CD4-positive, alpha-beta T cell treated with Interleukin-15 for 1 hour (primary cell): ENCODE data around the gene YES1.

Source experiments
- DNase-seq: peaks from one replicate; pipeline ENCODE4 v3.0.0-alpha.2; 2020

The YES1 gene

DNA sequence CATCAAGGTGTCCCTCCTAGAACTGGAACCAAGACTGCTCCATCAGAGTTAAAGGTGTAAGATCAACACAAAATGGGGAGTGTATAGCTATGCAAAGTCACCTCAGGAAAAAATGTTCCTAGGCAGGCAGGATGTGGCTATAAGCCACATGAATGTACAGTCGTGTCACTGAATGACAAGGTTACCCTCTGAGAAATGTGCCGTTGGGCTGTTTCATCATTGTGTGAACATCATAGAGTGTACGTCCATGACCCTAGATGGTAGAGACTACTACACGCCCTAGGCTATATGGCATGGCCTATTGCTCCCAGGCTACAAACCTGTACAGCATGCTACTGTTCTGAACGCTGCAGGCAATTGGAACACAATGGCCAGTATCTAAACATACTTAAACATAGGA is 130.1 kb downstream of the YES1 start:
- DNase-seq: no peak

DNA sequence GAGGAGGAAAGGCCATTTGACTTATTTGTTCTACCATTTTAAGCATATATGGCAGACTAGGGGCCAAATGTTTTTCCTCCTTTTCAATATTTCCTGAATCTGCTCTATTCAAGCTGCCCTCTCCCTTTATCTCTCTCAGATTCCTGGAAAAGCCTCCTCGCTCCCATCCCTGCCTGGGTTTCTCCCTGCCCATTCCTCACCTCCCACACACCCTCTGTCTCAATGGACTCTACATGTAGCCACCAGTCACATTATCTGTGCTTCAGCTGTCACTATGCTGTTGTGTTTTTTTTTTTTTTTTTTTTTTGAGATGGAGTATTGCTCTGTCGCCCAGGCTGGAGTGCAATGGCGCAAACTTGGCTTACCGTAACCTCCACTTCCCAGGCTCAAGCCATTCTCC is 131.7 kb downstream of the YES1 start:
- DNase-seq: no peak

DNA sequence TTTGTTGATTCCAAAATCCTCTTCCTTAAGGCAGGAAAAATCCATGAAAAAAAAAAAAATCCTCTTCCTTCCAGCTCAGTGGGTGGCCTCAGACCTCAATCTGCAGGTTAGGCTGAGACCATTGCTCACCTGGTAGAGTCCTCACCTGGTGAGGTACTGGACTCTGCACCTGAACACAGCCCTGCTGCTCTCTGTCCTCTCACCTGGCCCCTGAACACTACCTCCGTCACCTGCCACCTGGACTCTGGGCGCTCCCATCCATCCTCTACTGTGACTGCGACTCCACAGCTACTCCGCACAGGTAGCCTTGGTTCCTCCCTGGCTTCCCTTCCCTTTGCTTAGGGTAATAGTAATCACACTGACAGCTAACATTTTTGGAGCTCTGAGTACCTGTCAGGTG is 132.5 kb downstream of the YES1 start:
- no peak for DNase-seq

DNA sequence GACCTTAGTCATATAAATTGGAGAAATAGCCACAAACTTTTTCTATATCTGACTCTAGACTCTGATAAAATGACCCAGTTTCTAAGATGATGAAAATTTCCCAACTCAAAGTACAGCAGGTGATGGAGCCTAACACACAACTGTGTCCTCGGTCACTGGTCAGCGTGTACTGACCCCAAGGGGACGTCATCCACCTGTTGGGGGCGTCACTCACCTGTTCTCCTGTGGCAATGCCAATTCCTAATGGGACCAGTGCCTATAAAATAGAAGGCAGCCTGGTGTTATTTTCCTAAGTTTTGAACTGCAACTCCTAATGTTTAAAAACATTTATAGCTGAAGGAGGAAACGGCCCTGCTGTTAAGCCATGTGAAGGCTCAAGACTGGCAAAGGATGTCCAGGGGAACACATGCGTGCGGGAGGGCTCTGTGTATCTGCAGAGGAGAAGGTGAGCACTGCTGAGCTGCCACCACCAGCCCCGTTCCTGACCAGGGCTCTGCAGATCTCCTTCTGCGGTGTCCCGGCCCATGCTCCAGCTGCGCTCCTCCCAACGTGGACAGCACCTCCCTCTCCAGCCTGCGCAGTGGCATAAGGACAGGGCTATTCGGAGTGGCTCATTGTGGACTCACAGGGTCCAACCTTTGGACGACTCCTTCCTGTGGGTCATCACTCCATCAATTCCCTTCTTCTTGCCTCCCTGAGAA is 133.4 kb downstream of the YES1 start:
- DNase-seq: no peak

DNA sequence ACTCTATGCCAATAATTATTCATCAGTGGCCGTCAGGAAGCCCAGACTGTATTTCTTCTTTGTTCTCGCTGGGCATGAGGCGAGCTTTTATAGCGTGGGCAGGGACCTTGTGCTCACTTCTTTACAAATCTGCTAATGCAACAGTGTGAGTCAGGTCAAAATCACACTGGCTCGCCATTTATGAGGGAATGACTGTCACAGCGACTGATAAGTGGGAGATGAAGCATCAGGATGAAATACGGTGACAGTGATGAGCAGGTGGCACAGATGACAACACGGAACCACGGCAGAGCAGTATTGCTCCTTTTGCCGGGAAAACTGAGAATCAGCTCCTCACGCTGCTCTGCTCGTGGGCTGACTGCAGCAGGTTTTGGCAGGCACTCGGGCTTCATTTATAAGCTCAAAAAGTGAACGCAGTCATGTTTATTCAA is 134.1 kb downstream of the YES1 start:
- no peak for DNase-seq

DNA sequence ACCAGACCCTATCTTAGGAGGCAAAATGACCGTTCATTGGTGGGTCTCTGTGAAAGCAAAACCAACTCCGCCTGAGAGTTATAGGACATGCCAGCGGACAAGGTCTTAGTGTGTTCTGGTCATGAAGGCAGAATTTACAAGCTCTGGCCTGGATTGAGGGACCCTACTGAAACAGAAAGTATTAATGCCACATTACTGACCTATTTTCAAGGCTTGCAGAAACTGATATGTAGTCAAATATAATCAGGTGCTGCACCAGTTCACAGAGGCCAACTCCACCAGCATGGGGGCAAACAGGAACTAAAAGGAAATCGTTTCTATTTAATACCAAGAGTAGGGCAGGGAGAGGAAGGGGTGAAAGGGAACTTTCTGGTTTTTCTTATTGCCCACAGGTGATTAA is 134.9 kb downstream of the YES1 start:
- DNase-seq: no peak

DNA sequence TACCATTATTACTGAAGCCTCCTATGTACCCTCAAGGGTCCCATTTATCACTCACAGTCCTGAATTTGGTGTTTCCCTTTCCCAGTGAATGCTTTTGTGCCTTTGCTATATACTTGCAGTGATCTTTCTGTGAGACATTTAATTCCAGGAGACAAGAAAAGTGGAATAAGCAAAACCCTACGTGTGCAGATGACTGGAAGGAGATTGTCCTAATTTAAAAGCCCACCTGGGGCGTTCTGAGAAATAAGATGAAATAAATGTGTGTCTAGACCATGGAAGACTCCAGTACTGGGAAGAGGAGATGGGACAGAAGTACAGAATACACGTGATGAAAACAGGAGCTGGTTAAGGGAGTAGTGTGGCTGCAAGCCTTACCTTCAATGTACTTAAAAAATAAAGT is 135.3 kb downstream of the YES1 start:
- no peak for DNase-seq

DNA sequence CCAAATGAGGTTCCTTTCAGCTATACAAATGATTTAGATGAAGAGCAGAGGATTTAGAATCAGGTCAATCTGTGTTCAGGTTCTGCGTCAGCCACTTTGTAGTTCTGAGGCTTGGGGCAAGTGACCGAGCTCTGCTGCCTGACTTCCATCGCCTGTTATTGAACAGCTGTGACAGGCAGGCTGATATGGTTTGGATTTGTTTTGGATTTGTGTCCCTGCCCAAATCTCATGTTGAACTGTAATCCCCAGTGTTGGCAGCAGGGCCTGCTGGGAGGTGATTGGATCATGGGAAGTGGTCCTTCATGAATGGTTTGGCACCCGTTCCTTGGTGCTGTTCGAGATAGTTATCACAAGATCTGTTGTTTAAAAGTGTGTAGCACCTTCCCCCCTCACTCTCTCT is 136.0 kb downstream of the YES1 start:
- DNase-seq: no peak

DNA sequence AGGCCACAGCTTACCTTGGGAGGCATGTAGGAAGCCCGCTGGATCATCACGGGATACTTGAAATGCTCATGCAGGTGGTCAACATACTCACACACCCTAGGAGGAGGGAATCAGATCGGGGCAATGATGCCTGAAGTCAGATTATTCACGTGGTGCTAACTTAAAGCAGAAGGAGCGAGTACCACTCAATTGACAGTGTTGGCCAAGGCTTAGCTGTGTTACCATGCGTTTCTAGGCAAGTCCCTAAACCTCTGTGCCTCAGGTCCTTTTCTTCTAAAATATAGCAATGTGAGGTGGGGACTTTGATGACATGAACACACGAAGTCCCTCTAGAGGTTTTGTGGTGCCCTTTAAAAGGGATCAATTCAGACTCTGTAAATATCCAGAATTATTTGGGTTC is 136.7 kb downstream of the YES1 start:
- DNase-seq: no peak

DNA sequence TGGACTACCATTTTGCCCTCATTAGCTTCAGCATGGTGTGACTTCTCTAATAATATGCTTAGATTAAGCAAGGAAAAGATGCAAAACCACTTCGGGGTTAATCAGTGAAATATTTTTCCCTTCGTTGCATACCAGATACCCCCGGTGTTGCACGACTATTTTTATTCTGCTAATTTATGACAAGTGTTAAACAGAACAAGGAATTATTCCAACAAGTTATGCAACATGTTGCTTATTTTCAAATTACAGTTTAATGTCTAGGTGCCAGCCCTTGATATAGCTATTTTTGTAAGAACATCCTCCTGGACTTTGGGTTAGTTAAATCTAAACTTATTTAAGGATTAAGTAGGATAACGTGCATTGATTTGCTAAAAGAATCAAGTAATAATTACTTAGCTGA is 138.3 kb downstream of the YES1 start:
- no peak for DNase-seq

DNA sequence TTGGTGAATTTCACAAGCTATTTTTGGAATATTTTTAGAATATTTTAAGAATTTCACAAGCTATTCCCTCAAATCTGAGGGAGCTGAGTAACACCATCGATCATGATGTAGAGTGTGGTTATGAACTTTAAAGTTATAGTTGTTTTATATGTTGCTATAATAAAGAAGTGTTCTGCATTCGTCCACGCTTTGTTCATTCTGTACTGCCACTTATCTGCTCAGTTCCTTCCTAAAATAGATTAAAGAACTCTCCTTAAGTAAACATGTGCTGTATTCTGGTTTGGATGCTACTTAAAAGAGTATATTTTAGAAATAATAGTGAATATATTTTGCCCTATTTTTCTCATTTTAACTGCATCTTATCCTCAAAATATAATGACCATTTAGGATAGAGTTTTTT is 138.7 kb downstream of the YES1 start:
- DNase-seq: no peak
